GM12878 (cell line): ENCODE results near the gene PNLDC1. TPM values are rescaled to one million over a fixed set of nuclear protein-coding genes. Genes with fewer than 3 reads are reported as not detected.

Experiments used
- ATAC-seq: fragments of 200-7000 bp; cut with Tn5 transposase; 3 replicates; pipeline ENCODE4 v1.9.1; 2020; ENCODE audit warnings: mild to moderate bottlenecking, moderate library complexity
- BruUV-seq: library from RNA; stranded (reverse); fragments of 400-500 nt; replicated peaks from 2 replicates; lab custom pipeline; 2021; lab: Mats Ljungman, UMichigan
- CTCF ChIA-PET: fragments of 300-600 bp; sonication (Branson Sonifier 250); formaldehyde crosslinking; extraction: SDS; loops from one replicate; lab custom pipeline; 2021; ENCODE audit warnings: inconsistent platforms; lab: Yijun Ruan, JAX
- POLR2A ChIA-PET: fragments of 350-600 bp; formaldehyde crosslinking; extraction: SDS; loops from one replicate; lab custom pipeline; 2021; ENCODE audit warnings: inconsistent platforms; lab: Charles Lee
- RAD21 ChIA-PET: fragments of 300-600 bp; sonication (Branson Sonifier 250); formaldehyde crosslinking; loops from one replicate; lab custom pipeline; 2023; ENCODE audit warnings: antibody characterized with exemption; ENCODE audit not compliant: unreplicated experiment; lab: Charles Lee
- SMC1A ChIA-PET: fragments of 300-600 bp; sonication (Branson Sonifier 250); formaldehyde crosslinking; loops from one replicate; lab custom pipeline; 2023; ENCODE audit not compliant: unreplicated experiment, uncharacterized antibody; lab: Charles Lee
- DNase-seq: peaks from one replicate; pipeline ENCODE4 v3.0.0-alpha.2; 2011; ENCODE audit warnings: low read depth, low spot score
- FAIRE-seq: peaks from 3 replicates; lab custom pipeline; 2011; peaks lifted over from hg19 to GRCh38; lab: Jason Lieb, UNC
- H2AFZ ChIP-seq: 2 replicates; pipeline ENCODE4 v1.6.0; 2011; ENCODE audit warnings: low read depth, low read length, control low read depth; ENCODE audit not compliant: control insufficient read depth
- H3K27ac ChIP-seq: 2 replicates; pipeline ENCODE4 v1.5.1; 2011; ENCODE audit warnings: control low read depth; ENCODE audit not compliant: control insufficient read depth, insufficient read depth
- H3K27me3 ChIP-seq, 2 experiments: replicated peaks in 1 of 2; 2 replicates each; pipeline versions ENCODE4 v1.6.0 to v1.6.1; 2011; ENCODE audit warnings: low read length in 1 of 2; ENCODE audit not compliant: control insufficient read depth in 2 of 2, insufficient read depth in 2 of 2
- H3K36me3 ChIP-seq, 2 experiments: 2 replicates each; pipeline ENCODE4 v1.5.1; 2011; ENCODE audit warnings: low read length in 1 of 2; ENCODE audit not compliant: control insufficient read depth in 2 of 2, insufficient read depth in 2 of 2
- H3K4me1 ChIP-seq: 2 replicates; pipeline ENCODE4 v1.6.1; 2011; ENCODE audit warnings: mild to moderate bottlenecking, low read length, moderate library complexity, mixed read lengths; ENCODE audit not compliant: control insufficient read depth, insufficient read depth
- H3K4me2 ChIP-seq: 2 replicates; pipeline ENCODE4 v1.6.0; 2011; ENCODE audit warnings: control low read depth; ENCODE audit not compliant: control insufficient read depth, insufficient read depth
- H3K4me3 ChIP-seq: fragments of 200-600 bp; sonication (generic); 2 replicates; pipeline ENCODE4 v1.5.1; 2016
- H3K79me2 ChIP-seq: 2 replicates; pipeline ENCODE4 v1.6.0; 2011; ENCODE audit warnings: low read length; ENCODE audit not compliant: control insufficient read depth, insufficient read depth
- H3K9ac ChIP-seq: 2 replicates; pipeline ENCODE4 v1.8.0; 2011; ENCODE audit warnings: low read length, control low read depth, mixed read lengths; ENCODE audit not compliant: control insufficient read depth, insufficient read depth
- H3K9me3 ChIP-seq: replicated peaks from 3 replicates; pipeline ENCODE4 v1.5.1; 2011; ENCODE audit warnings: mild to moderate bottlenecking, low read length; ENCODE audit not compliant: control insufficient read depth, insufficient read depth
- H4K20me1 ChIP-seq: 2 replicates; pipeline ENCODE4 v1.6.0; 2011; ENCODE audit not compliant: control insufficient read depth, insufficient read depth
- BMI1 ChIP-seq: fragments of 450-650 bp; IDR thresholded peaks from 2 replicates; pipeline ENCODE4 v1.6.1; 2016; ENCODE audit warnings: mild to moderate bottlenecking, moderate library complexity, borderline replicate concordance
- CBX3 ChIP-seq: fragments of 200-600 bp; sonication (generic); IDR thresholded peaks from 2 replicates; pipeline ENCODE4 v1.6.1; 2016; ENCODE audit warnings: low read depth, borderline replicate concordance
- DPF2 ChIP-seq: fragments of 450-650 bp; IDR thresholded peaks from 2 replicates; pipeline ENCODE4 v1.6.1; 2017; ENCODE audit warnings: mild to moderate bottlenecking
- KDM1A ChIP-seq: fragments of 200-600 bp; sonication (generic); IDR thresholded peaks from 2 replicates; pipeline ENCODE4 v1.6.1; 2016; ENCODE audit warnings: borderline replicate concordance
- MTA3 ChIP-seq: IDR thresholded peaks from 2 replicates; pipeline ENCODE4 v1.6.1; 2012; ENCODE audit warnings: low read length, inconsistent platforms, borderline replicate concordance
- SMAD5 ChIP-seq: IDR thresholded peaks from 2 replicates; pipeline ENCODE4 v1.6.1; 2016; ENCODE audit warnings: antibody characterized with exemption, low read depth
- SP1 ChIP-seq: IDR thresholded peaks from one replicate; pipeline ENCODE4 v1.6.1; 2011; ENCODE audit warnings: low read depth, low read length
- TARDBP ChIP-seq: IDR thresholded peaks from 2 replicates; pipeline ENCODE4 v1.6.1; 2016; ENCODE audit warnings: borderline replicate concordance
- TCF12 ChIP-seq: IDR thresholded peaks from 2 replicates; pipeline ENCODE4 v1.6.1; 2011; ENCODE audit warnings: low read depth, mild to moderate bottlenecking, low read length
- TCF3 ChIP-seq: IDR thresholded peaks from 2 replicates; pipeline ENCODE4 v1.6.1; 2012; ENCODE audit warnings: low read depth, mild to moderate bottlenecking, low read length, borderline replicate concordance; ENCODE audit not compliant: insufficient read depth
- WRNIP1 ChIP-seq: IDR thresholded peaks from 2 replicates; pipeline ENCODE4 v1.6.1; 2011; ENCODE audit warnings: low read depth, low read length, improper control_type of control experiment, borderline replicate concordance
- WGBS: methylation state at CpG from one replicate; pipeline ENCODE4 v1.1.6; 2016; ENCODE audit warnings: low lambda C conversion rate; ENCODE audit not compliant: insufficient replicate concordance, insufficient coverage; ENCODE audit errors: missing lambda C conversion rate; 5-methylcytosine and 5-hydroxymethylcytosine counted together
- in situ Hi-C: fragments of 300-500 bp; cut with MboI; formaldehyde crosslinking; loops from 9 replicates; pipeline ENCODE4 v1.14.3; 2018; ENCODE audit warnings: mixed read lengths
- intact Hi-C: fragments of 100-400 bp; cut with micrococcal nuclease; formaldehyde crosslinking; loops from one replicate; pipeline ENCODE4 v1.14.2; 2022; ENCODE audit not compliant: unreplicated experiment
- polyA plus RNA-seq, 11 experiments: library from polyadenylated mRNA; depleted of rRNA in 4 of 11; unstranded in 6 of 11; stranded (reverse) in 5 of 11; fragments of >200 nt; fragmentation: Nextera tagmentation in 4 of 11; fragmentation: Illumina TruSeq in 1 of 11; extraction: Ambion mirVana in 4 of 11; extraction: Trizol in 1 of 11; gene quantifications; 1 replicate in 1 of 11; 2 replicates in 10 of 11; pipeline versions ENCODE4 v1.2.1 to v1.2.3, GENCODE V29; 2011 to 2016; ENCODE audit warnings: inconsistent platforms in 2 of 11, missing spikeins in 2 of 11, low read depth in 1 of 11
- total RNA-seq, 4 experiments: library from RNA; depleted of rRNA in 3 of 4; stranded (reverse); fragments of >200 nt in 3 of 4; fragmentation: Illumina TruSeq in 1 of 4; extraction: Trizol in 1 of 4; gene quantifications; 2 replicates each; pipeline versions ENCODE4 v1.2.1 to v1.2.3, GENCODE V29; 2013 to 2021
- TF ChIP-seq, protein P1 (sequence below): fragments of 450-650 bp; IDR thresholded peaks from 2 replicates; pipeline ENCODE4 v1.6.1; 2017; ENCODE audit warnings: low read depth, mild to moderate bottlenecking, moderate library complexity
- TF ChIP-seq, protein P2 (sequence below): fragments of 450-650 bp; IDR thresholded peaks from 2 replicates; pipeline ENCODE4 v1.6.1; 2017; ENCODE audit warnings: mild to moderate bottlenecking, moderate library complexity
- TF ChIP-seq, protein P3 (sequence below): IDR thresholded peaks from 2 replicates; pipeline ENCODE4 v1.6.1; 2011; ENCODE audit warnings: low read depth, low read length, improper control_type of control experiment, borderline replicate concordance
- TF ChIP-seq, protein P4 (sequence below): fragments of 450-650 bp; IDR thresholded peaks from 2 replicates; pipeline ENCODE4 v1.6.1; 2017; ENCODE audit warnings: borderline replicate concordance
- TF ChIP-seq, protein P5 (sequence below): IDR thresholded peaks from 2 replicates; pipeline ENCODE4 v1.6.1; 2011; ENCODE audit warnings: borderline replicate concordance, low read depth, mild to moderate bottlenecking, moderate library complexity, mixed read lengths, low read length; ENCODE audit not compliant: insufficient read depth; ENCODE audit errors: extremely low read length

The PNLDC1 gene
- total and polyA plus RNA-seq, 10 of the 15 experiments (the other 5 are each of a cell fraction or from before 2014, with no cell fraction given) = 0.06 to 0.25 (median 0.09) TPM; not detected in 2

DNA sequence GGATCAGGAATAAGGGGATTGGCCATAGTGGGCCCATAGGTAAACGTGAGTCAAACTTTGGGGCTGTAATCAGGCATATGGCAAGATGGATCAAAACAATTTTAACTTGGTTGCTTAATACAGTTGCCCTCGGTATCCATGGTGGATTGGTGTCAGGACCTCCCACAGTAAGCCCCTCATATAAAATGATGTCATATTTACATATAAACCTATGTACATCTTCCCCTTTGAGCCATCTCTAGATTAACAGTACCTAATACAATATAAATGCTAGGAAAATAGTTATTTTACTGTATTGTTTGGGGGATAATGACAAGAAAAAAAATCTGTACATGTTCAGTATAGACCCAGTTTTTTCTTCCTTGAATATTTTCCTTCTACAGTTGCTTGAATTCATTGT is 45.7 kb upstream of the PNLDC1 start:
- RAD21 ChIA-PET = no interaction called here
- Histone ChIP-seq H3K4me1 (no peaks in the 10 kb centered on the region), H3K9ac (no peak overlapping the region), H3K27ac (no peak overlapping the region), H3K4me3 (no peak overlapping the region), H3K36me3 (peaks cover 12 to 33% of the 10 kb centered on the region in 2 experiments), H3K4me2 (no peak overlapping the region), H3K79me2 (no peaks in the 10 kb centered on the region), H4K20me1 (no peaks in the 10 kb centered on the region), H3K27me3 (no peaks in the 10 kb centered on the region)
- WGBS = 91% methylated on average over 2 of the region's 2 CpGs
- DNase-seq (no peak), ATAC-seq (no peak)
- CTCF ChIA-PET = interaction anchor here (1.6 kb wide), 1 partner anchor 24 kb away, joined by 3 read pairs; no protein-coding TSS in a partner anchor
- no TSS peak for BruUV-seq
- POLR2A ChIA-PET = no interaction called here
- TF ChIP-seq, protein P1, sequence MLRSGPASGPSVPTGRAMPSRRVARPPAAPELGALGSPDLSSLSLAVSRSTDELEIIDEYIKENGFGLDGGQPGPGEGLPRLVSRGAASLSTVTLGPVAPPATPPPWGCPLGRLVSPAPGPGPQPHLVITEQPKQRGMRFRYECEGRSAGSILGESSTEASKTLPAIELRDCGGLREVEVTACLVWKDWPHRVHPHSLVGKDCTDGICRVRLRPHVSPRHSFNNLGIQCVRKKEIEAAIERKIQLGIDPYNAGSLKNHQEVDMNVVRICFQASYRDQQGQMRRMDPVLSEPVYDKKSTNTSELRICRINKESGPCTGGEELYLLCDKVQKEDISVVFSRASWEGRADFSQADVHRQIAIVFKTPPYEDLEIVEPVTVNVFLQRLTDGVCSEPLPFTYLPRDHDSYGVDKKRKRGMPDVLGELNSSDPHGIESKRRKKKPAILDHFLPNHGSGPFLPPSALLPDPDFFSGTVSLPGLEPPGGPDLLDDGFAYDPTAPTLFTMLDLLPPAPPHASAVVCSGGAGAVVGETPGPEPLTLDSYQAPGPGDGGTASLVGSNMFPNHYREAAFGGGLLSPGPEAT = no peak
- no peak for TF ChIP-seq DPF2
- no peak for TF ChIP-seq TCF12
- TF ChIP-seq SMAD5 = no peak
- no peak for TF ChIP-seq MTA3
- TF ChIP-seq, protein P2, sequence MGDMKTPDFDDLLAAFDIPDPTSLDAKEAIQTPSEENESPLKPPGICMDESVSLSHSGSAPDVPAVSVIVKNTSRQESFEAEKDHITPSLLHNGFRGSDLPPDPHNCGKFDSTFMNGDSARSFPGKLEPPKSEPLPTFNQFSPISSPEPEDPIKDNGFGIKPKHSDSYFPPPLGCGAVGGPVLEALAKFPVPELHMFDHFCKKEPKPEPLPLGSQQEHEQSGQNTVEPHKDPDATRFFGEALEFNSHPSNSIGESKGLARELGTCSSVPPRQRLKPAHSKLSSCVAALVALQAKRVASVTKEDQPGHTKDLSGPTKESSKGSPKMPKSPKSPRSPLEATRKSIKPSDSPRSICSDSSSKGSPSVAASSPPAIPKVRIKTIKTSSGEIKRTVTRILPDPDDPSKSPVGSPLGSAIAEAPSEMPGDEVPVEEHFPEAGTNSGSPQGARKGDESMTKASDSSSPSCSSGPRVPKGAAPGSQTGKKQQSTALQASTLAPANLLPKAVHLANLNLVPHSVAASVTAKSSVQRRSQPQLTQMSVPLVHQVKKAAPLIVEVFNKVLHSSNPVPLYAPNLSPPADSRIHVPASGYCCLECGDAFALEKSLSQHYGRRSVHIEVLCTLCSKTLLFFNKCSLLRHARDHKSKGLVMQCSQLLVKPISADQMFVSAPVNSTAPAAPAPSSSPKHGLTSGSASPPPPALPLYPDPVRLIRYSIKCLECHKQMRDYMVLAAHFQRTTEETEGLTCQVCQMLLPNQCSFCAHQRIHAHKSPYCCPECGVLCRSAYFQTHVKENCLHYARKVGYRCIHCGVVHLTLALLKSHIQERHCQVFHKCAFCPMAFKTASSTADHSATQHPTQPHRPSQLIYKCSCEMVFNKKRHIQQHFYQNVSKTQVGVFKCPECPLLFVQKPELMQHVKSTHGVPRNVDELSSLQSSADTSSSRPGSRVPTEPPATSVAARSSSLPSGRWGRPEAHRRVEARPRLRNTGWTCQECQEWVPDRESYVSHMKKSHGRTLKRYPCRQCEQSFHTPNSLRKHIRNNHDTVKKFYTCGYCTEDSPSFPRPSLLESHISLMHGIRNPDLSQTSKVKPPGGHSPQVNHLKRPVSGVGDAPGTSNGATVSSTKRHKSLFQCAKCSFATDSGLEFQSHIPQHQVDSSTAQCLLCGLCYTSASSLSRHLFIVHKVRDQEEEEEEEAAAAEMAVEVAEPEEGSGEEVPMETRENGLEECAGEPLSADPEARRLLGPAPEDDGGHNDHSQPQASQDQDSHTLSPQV = no peak
- no peak for TF ChIP-seq BMI1
- TF ChIP-seq WRNIP1 = no peak
- no peak for TF ChIP-seq SP1
- no peak for TF ChIP-seq TARDBP
- TF ChIP-seq TCF3 = no peak
- TF ChIP-seq, protein P3, sequence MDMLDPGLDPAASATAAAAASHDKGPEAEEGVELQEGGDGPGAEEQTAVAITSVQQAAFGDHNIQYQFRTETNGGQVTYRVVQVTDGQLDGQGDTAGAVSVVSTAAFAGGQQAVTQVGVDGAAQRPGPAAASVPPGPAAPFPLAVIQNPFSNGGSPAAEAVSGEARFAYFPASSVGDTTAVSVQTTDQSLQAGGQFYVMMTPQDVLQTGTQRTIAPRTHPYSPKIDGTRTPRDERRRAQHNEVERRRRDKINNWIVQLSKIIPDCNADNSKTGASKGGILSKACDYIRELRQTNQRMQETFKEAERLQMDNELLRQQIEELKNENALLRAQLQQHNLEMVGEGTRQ = no peak
- TF ChIP-seq KDM1A = no peak
- TF ChIP-seq, protein P4, sequence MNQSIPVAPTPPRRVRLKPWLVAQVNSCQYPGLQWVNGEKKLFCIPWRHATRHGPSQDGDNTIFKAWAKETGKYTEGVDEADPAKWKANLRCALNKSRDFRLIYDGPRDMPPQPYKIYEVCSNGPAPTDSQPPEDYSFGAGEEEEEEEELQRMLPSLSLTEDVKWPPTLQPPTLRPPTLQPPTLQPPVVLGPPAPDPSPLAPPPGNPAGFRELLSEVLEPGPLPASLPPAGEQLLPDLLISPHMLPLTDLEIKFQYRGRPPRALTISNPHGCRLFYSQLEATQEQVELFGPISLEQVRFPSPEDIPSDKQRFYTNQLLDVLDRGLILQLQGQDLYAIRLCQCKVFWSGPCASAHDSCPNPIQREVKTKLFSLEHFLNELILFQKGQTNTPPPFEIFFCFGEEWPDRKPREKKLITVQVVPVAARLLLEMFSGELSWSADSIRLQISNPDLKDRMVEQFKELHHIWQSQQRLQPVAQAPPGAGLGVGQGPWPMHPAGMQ = no peak
- TF ChIP-seq, protein P5, sequence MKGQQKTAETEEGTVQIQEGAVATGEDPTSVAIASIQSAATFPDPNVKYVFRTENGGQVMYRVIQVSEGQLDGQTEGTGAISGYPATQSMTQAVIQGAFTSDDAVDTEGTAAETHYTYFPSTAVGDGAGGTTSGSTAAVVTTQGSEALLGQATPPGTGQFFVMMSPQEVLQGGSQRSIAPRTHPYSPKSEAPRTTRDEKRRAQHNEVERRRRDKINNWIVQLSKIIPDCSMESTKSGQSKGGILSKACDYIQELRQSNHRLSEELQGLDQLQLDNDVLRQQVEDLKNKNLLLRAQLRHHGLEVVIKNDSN = no peak
- no peak for TF ChIP-seq CBX3
- TF ChIP-seq, all 136 proteins: peak for 0
- in situ Hi-C loops = no loop called here
- Histone ChIP-seq H2AFZ (no peak overlapping the region), H3K9me3 (no peaks in the 10 kb centered on the region)
- SMC1A ChIA-PET = no interaction called here
- intact Hi-C loops = no loop called here
- FAIRE-seq = no peak
